GM21360 (cell line): Measurements from ENCODE around the gene OIT3.

Source experiments
- ATAC-seq: cut with Tn5 transposase; IDR thresholded peaks from one replicate; pipeline ENCODE4 v1.9.1; 2021; ENCODE audit warnings: mild to moderate bottlenecking, moderate library complexity; ENCODE audit not compliant: unreplicated experiment

OIT3 gene

GRCh38 chr10:72893136-72893798 is at the start of gene OIT3:
TSS of gene OIT3 (plus strand) at chr10:72893739. CDS start at chr10:72893799, 60 bp downstream.
- ATAC-seq: no peak

DNA sequence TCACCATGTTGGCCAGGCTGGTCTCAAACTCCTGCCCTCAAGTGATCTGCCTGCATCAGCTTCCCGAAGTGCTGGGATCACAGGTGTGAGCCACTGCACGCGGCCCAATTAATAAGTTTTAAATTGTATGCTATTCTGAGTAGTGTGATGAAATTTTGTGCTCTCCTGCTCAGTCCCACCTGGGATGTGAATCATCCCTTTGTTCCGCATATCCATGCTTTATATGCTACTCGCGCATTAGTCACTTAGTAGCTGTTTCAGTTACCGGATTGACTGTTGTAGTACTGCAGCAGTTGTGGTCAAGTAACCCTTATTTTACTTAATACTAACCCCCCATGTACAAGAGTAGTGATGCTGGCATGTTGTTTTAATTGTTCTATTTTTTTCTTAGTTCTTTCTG is 47.3 kb upstream of the OIT3 start:
- no peak for ATAC-seq

DNA sequence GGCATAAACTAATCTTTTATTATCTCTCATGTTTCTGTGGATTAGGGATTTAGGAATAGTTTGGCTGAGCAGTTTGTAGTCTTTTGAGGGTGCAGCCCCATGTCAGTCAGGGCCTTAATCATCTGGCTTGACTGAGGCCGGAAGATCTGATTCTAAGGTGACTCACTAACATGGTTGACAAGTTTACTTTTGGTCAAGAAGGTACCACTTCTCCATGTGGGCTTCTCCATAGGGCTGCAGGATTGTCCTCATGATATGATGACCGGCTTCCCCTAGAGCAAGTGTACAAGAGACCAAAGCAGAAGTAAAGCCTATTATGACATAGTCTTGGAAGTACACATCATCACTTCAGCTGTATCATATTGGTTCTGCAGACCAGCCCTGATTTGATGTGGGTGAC is 45.9 kb upstream of the OIT3 start:
- ATAC-seq: no peak

DNA sequence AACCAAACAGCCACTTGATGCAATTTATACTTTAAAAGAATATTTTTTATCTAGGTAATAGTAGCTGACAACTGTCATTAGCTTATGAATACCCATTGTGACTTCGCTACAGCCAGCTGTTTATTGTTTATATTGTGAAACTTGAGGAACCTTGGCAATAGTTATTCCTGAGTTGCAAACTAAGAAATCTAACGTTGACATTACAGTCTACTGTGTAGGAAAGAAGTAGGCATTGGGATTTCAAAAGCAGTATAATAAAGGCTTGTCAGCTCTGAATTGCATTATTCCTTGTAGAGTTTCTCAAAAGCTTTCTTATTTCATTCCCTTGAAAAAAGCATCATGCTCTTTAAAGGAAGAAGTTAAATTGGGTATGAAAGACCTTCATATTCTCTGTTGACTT is 42.7 kb upstream of the OIT3 start:
- ATAC-seq: no peak

- ATAC-seq: no peak
Observed at GRCh38 chr10:72851509-72851908, 42.0 kb upstream of the OIT3 start.

GRCh38 chr10:72852508-72852907 is 41.0 kb upstream of the OIT3 start:
- no peak for ATAC-seq

- no peak for ATAC-seq
Observed at GRCh38 chr10:72855129-72855528, 38.4 kb upstream of the OIT3 start.

DNA sequence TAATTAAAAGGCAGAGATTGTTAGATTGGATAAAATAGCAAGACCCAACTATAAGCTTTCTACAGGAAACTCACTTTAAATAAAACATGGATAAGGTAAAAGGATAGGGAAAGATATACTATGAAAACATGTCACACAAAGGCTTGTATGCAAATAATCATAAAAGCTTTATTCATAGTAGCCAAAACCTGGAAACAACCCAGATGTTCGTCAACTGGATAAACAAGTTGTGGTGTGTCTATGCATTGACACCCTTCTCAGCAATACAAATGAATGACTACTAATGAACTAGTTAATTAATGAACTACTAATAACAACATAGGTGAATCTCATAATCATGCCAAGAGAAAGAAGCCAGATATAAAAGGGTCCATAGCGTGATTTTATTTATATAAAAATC is 37.7 kb upstream of the OIT3 start:
- no peak for ATAC-seq

DNA sequence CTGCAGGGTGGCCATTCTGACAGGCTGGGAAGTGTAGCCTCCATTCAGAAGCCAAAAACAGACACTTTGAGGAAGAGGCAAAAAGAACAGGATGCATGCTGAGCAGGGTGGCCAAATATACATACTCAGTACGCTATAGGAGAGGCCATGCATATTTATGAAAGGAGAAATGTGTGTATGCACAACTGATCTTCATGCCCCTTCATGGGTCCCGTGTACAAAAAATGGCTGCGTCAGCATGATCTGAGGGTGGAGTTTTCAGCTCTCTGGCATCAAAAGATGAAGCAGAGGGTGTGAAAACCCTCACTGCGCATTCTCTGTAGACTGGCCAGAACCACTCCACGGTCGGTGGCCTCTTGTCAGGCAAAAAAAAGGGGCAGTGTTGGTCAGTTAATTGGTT is 35.5 kb upstream of the OIT3 start:
- no peak for ATAC-seq

DNA sequence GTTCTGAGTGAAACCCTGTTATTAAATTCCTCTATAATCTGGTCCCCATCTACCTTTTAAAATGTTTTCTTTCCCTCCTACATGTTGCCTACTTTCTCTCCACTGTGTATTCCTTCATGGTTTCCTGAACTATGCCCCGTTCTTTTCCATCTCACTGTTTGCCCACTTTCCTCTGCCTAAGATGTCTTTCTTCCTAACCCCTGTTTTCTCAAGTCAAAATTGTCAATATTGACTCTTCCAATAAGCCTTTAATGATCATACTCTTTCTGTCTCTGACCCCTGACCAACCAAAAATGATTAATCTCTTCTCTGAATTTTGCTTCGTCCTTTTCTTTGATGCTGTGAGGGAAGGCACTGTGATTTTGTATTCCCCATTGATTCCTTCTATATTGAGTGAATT is 30.6 kb upstream of the OIT3 start:
- ATAC-seq: no peak

DNA sequence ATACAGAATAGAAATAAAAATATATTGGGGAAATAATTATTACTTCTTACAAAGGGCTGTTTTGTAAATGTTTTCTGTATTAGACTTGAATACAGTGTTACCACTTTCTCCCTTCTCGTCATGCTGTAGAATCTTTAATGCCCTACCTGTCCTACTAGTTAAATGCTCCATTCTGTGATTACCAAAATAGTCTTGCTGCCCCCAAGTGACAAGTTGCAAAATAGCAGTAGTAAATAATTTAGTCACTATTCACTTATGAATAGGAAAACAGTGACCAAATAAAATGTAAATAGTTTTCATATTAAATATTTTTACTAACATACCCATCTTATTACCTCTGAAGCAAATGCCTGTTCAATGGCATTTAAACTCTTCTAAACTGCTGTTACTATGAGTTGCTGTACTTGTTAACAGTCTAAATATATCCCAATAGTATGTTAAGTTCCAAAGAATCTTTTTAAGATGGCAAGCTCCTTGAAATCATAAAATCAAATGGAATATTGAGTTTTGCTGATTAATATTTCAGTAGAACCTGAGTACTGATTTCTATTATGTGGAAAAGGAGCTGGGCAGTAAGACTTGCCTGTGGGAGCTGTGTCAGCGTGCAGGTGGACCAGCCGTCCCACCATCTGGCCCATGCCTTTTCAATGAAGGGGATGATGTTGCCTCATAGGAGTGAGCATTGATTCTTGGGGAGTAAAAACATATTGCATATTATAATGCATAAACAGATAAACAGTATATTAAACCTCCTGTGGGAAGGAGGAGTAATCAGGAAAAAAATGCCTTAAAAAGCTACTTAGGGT is 18.1 kb upstream of the OIT3 start:
- no peak for ATAC-seq

DNA sequence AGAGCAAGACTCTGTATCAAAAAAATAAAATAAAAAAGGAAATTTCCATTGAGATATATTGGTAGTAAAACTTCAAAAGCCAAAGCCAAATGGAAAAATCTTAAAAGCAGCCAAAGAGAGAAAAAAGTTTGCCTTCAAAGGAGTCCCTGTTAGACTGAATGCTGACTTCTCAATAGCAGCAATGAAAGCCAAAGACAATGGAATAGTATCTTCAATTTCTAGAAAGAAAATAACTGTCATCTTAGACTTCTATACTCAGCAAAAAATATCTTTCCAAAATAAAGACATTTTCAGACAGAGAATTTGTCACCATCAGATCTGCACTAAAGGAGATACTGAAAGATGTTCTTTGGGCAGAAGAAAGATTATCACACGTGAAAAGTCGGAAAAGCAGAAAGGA is 14.3 kb upstream of the OIT3 start:
- no peak for ATAC-seq

DNA sequence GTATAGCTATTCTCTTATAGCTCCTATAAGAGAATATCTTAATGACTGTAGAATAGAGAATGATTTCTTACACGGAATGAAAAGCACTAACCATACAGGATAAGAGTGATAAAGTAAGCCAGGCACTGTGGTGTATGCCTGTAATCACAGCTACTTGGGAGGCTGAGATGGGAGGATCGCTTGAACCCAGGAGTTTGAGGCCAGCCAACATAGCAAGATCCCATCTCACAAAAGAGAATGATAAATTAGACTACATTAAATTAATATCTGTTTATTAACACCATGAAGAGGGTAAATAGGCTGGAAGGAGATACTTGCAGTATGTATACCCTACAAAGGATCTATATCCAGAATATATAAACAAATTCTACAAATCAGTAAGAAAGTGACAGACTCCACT is 12.2 kb upstream of the OIT3 start:
- no peak for ATAC-seq

DNA sequence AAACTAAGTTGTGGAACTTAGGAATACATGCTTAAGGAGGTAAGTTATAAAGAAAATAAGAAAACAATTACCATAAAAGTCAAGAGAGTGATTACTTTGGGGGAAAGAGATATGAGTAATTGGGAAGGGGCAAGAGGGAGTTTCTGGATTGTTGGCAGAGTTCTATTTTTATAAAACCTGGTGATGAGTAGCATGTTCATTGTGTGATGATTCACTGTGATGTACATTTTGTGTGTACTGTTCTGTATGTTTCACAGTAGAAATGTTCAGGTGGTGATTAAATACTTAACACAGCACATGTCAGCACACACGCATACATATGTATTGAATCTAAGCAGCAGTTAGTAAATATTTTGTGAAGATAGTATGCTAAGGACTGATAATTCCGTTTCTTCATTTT is 9.7 kb upstream of the OIT3 start:
- no peak for ATAC-seq

GRCh38 chr10:72885953-72886352 is 7.6 kb upstream of the OIT3 start:
- no peak for ATAC-seq

- no peak for ATAC-seq
Observed at GRCh38 chr10:72886621-72887020, 6.9 kb upstream of the OIT3 start.

DNA sequence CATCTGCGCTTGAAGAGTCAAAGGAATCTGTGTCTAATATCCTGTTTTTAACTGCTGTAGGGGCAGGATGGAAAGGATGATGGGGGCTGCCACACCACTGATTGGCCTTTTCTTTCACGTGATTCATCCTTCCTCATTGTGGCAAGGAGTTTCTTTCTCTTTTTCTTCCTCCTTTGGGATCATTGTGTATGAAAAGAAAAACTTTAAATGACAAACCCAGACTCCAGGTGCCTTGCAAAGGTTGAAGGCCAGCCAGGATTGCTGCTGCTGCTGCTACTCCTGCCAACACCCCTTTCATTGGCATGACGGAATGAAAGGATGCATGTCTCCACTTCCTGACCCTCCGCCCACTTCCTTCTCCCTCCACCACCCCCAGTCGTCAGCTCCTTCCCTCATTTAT is 6.5 kb upstream of the OIT3 start:
- no peak for ATAC-seq

DNA sequence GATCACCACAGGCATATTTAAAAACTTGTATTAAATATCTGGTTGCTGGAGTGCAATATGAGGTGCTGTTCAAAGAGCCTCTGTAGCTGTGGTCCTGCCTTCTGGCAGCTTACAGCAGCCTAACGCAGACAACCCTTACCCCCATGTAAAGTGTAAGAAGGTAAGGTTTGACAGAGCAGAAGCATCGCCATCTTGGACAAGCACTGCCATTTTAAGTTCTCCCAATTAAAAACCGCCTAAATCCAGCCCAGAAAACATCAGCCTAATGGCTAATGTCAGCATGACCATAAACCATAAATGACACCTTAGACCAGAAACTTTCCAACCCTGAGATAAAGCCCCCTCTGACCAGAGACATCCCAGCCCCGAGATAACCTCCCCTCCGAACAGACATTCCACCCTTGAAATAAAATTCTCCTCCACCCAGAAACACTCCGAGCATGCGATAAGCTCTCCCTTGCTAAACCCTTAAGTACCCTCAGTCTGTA is 5.3 kb upstream of the OIT3 start:
- no peak for ATAC-seq

- ATAC-seq: no peak
Observed at GRCh38 chr10:72889391-72889831, 4.1 kb upstream of the OIT3 start.

DNA sequence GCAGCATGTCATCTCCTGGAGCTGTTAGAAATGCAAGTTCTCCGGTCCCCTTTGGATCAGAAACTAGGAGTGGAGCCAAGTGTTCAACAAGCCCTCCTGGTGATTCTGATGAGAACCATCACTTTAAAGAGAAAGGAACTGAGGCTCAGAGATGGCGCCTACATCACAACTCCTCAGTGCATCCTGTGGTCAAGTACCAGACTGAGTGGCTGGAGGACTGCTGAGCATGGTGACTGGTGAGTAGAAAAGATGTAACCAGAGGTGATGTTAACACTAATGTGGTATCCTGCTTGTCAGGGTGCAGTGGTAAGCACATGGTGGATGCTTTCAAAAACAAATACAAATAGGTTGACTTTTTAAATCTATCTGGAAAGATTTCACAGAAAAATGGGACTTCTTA is 3.5 kb upstream of the OIT3 start:
- no peak for ATAC-seq

DNA sequence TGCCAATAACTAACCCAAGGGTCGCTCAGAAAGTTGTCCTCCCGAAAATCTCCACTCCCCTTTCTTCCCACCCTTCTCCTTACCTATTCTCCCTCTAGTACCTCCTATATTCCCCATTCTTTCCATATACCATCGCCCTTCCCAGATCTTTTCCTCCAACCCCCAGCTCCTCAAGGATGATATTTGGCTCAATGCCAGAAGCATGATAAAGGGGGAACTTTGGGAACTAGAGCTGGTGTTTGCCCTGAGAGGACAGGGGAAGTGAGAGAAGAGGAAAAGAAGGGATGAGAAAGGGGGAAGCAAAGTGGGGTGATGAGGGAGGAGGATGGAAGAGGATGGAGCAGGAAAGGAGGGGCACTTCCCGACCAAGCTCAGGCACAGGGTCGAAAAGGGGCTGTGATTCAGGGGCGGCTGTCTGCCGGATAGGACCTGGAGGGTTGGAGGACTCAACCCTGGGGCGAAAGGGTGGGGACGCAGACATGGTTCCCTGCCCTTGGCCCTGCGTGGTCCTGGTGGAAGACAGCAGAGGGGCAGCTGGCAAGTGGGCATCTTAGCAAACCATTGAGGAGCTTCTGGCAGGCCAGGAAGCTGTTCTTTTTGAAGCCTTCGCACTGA is 1.8 kb downstream of the OIT3 start:
- ATAC-seq: no peak

DNA sequence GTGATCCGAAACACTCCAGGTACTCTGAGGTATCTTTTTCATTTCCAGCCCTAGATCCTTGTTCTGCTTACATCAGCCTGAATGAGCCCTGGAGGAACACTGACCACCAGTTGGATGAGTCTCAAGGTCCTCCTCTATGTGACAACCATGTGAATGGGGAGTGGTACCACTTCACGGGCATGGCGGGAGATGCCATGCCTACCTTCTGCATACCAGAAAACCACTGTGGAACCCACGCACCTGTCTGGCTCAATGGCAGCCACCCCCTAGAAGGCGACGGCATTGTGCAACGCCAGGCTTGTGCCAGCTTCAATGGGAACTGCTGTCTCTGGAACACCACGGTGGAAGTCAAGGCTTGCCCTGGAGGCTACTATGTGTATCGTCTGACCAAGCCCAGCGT is 5.1 kb downstream of the OIT3 start:
- no peak for ATAC-seq
